ENCODE data around the gene KPNA3. TPM values are rescaled to one million over a fixed set of nuclear protein-coding genes. Genes with fewer than 3 reads are reported as not detected.
A peak's percentile ranks its signal among the peaks of the same experiment; 100 is the strongest.

The KPNA3 gene
- total and polyA plus RNA-seq, 2 experiments from 2014 or later = 30.5 to 55.7 TPM

DNA sequence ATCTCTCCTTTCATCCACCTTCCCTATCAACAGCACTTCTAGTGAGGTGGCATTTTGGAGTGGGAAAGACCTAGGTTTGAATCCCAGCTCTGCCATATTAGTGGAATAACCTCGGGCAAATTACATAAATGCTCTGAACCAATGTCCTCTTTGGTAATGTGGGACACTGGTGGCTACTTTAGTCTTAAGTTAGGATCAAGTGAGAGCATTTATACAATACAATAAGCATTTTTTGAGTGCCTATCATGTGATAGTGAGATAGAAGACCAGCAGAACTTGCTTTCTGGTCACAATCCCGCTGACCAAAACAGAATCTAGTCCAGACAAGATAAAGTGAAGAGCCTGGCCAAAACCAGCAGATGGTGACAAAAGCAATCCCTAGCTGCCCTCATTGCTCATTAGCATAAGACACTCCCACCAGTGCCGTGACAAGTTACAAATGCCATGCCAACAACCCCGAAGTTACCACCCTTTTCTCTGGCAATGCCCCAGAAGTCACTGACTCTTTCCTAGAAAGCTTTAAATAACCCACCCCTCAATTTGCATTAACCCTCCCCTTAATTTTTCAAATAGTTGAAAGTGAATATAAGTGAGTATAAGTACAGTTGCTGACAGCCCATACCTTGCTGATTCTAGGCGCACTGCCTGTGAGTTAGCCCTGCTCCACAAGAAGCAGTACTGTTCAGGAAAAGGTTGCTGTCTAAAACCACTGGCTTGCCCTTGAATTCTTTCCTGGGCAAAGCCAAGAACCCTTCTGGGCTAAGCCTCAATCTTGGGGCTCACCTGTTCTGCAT, 28.9 kb upstream of the KPNA3 start:
- peak; percentile 23 for DNase-seq (ENCODE audit: low spot score)
- TF ChIP-seq, protein P1, sequence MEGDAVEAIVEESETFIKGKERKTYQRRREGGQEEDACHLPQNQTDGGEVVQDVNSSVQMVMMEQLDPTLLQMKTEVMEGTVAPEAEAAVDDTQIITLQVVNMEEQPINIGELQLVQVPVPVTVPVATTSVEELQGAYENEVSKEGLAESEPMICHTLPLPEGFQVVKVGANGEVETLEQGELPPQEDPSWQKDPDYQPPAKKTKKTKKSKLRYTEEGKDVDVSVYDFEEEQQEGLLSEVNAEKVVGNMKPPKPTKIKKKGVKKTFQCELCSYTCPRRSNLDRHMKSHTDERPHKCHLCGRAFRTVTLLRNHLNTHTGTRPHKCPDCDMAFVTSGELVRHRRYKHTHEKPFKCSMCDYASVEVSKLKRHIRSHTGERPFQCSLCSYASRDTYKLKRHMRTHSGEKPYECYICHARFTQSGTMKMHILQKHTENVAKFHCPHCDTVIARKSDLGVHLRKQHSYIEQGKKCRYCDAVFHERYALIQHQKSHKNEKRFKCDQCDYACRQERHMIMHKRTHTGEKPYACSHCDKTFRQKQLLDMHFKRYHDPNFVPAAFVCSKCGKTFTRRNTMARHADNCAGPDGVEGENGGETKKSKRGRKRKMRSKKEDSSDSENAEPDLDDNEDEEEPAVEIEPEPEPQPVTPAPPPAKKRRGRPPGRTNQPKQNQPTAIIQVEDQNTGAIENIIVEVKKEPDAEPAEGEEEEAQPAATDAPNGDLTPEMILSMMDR (conservative IDR thresholded peaks at IDR 0.05; ENCODE audit: low read depth in 2 of 2) = peak; percentile 18 to 40; a peak in 3 of 4 replicates
- TF ChIP-seq EZH2phosphoT487 (IDR thresholded peaks at IDR 0.05; ENCODE audit: unreplicated experiment) = no peak

DNA sequence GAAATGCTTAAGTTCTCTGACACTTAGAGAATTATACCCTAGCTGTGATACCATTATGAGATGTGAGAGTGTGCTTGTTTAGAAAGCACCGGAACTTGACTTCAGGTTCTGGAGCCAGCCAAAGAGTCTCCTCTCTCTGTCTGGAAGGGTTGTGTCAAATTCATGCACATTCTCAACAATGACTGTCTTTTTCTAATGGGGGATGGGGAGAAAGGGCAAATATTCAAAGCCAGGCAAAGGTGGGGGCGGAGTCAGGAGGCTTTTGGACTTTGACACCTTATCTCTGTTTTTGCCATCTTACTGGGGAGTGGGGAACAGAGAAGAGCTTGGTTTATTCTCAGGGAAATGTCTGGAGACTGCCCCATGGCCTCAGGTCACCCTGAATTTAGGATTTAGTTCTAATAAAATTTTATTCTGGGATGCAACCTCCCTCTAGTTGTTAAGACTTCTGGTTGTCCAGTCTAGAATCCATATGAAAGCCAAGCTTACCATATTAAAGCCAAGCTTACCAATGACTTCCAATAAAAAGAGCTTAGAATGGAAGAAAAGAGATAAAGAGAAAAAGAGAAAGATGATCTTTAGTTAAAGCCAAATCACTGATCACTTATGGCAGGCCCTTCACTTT, 28.2 kb upstream of the KPNA3 start:
- H3K27ac Mint-ChIP-seq = no peak overlapping the region
- Histone ChIP-seq H3K9me2 (ENCODE audit: insufficient read depth) (peaks cover 12% of the 10 kb centered on the region; the same call in 1 of the 2 replicates), H3K36me3 (ENCODE audit: insufficient read depth) (no peaks in the 10 kb centered on the region), H3K4me1 (ENCODE audit: insufficient read depth) (no peaks in the 10 kb centered on the region), H4K20me1 (replicated peaks; ENCODE audit: insufficient read depth) (no peaks in the 10 kb centered on the region), H3K4me3 (no peak overlapping the region), H3K79me2 (replicated peaks; ENCODE audit: insufficient read depth) (no peaks in the 10 kb centered on the region), H3K27me3 (ENCODE audit: insufficient read depth) (no peaks in the 10 kb centered on the region), H2AFZ (no peak overlapping the region; the same call in 1 of the 2 replicates), H3K27ac (ENCODE audit: low read depth) (no peak overlapping the region), H3F3A (replicated peaks; ENCODE audit: low read depth) (no peaks in the 10 kb centered on the region), H3K4me2 (no peak overlapping the region)
- no peak overlapping the region for H3K4me3 Mint-ChIP-seq
- H3K4me1 Mint-ChIP-seq = peaks cover 5% of the 10 kb centered on the region; the same call in 1 of the 3 replicates
- H3K36me3 Mint-ChIP-seq (ENCODE audit: low read depth) = no peaks in the 10 kb centered on the region
- no peak for DNase-seq (ENCODE audit: low spot score)
- H3K9me3 Mint-ChIP-seq = no peaks in the 10 kb centered on the region
- no peak for ATAC-seq
- peaks cover 9% of the 10 kb centered on the region for H3K27me3 Mint-ChIP-seq (ENCODE audit: insufficient read depth, low read depth, poor library complexity)
- TF ChIP-seq ZNF331 (CRISPR knock-in tag; IDR thresholded peaks at IDR 0.05; ENCODE audit: low read depth) (no peak), CREB1 (CRISPR knock-in tag; IDR thresholded peaks at IDR 0.05; ENCODE audit: low read depth) (no peak), EZH2 (IDR thresholded peaks at IDR 0.05; ENCODE audit: low read depth, unreplicated experiment) (no peak), NANOG (IDR thresholded peaks at IDR 0.05; ENCODE audit: borderline replicate concordance) (no peak)
- TF ChIP-seq, protein P2, sequence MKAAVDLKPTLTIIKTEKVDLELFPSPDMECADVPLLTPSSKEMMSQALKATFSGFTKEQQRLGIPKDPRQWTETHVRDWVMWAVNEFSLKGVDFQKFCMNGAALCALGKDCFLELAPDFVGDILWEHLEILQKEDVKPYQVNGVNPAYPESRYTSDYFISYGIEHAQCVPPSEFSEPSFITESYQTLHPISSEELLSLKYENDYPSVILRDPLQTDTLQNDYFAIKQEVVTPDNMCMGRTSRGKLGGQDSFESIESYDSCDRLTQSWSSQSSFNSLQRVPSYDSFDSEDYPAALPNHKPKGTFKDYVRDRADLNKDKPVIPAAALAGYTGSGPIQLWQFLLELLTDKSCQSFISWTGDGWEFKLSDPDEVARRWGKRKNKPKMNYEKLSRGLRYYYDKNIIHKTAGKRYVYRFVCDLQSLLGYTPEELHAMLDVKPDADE (IDR thresholded peaks at IDR 0.05) = no peak
- TF ChIP-seq, protein P1 (conservative IDR thresholded peaks at IDR 0.05; ENCODE audit: low read depth in 2 of 2) = no peak

More for the DNA sequence above, 28.9 kb upstream of the KPNA3 start:
- H3K9me2 ChIP-seq (ENCODE audit: insufficient read depth) = peaks cover 12% of the 10 kb centered on the region; the same call in 1 of the 2 replicates
- Mint-ChIP-seq H3K4me3 (no peak overlapping the region), H3K9me3 (no peaks in the 10 kb centered on the region), H3K27ac (no peak overlapping the region), H3K36me3 (ENCODE audit: low read depth) (no peaks in the 10 kb centered on the region), H3K27me3 (ENCODE audit: insufficient read depth, low read depth, poor library complexity) (peaks cover 9% of the 10 kb centered on the region), H3K4me1 (peaks cover 5% of the 10 kb centered on the region; the same call in 1 of the 3 replicates)
- H3F3A ChIP-seq (replicated peaks; ENCODE audit: low read depth) = no peaks in the 10 kb centered on the region
- H3K79me2 ChIP-seq (replicated peaks; ENCODE audit: insufficient read depth) = no peaks in the 10 kb centered on the region
- no peak overlapping the region for H2AFZ ChIP-seq
- no peak for ATAC-seq
- H3K27me3 ChIP-seq (ENCODE audit: insufficient read depth) = no peaks in the 10 kb centered on the region
- H3K4me2 ChIP-seq = no peak overlapping the region
- H3K4me3 ChIP-seq = no peak overlapping the region
- H3K4me1 ChIP-seq (ENCODE audit: insufficient read depth) = no peaks in the 10 kb centered on the region
- H4K20me1 ChIP-seq (replicated peaks; ENCODE audit: insufficient read depth) = no peaks in the 10 kb centered on the region
- no peaks in the 10 kb centered on the region for H3K36me3 ChIP-seq (ENCODE audit: insufficient read depth)
- no peak overlapping the region for H3K27ac ChIP-seq (ENCODE audit: low read depth)

Data from GM23338 (cell line).